Heart right ventricle (tissue), 16 donors: ENCODE data around the gene KIF21B. TPM values are rescaled to one million over a fixed set of nuclear protein-coding genes. Genes with fewer than 3 reads are reported as not detected.

ENCODE experiments used
- ATAC-seq, 8 donors: fragments of 200-7000 bp; cut with Tn5 transposase; one replicate each; pipeline ENCODE4 v1.9.1; 2020; ENCODE audit warnings: mild to moderate bottlenecking in 8 of 8, moderate library complexity in 8 of 8, moderate number of reproducible peaks in 1 of 8
- DNase-seq, 2 donors: peaks; one replicate each; pipeline ENCODE4 v3.0.0-alpha.2; 2020
- H3K27ac ChIP-seq, 10 donors: fragments of 200-600 bp; sonication (generic) in 2 of 10; one replicate each; pipeline versions ENCODE4 v1.5.0 to v1.8.0; 2020 to 2022; ENCODE audit warnings: mild to moderate bottlenecking in 3 of 10
- H3K27me3 ChIP-seq, 7 donors: fragments of 200-600 bp; one replicate each; pipeline ENCODE4 v1.8.0; 2021 to 2022; ENCODE audit warnings: mild to moderate bottlenecking in 2 of 7
- H3K36me3 ChIP-seq, 9 donors: fragments of 200-600 bp; sonication (generic) in 1 of 9; one replicate each; pipeline versions ENCODE4 v1.5.0 to v1.8.0; 2020 to 2022; ENCODE audit warnings: mild to moderate bottlenecking in 2 of 9
- H3K4me1 ChIP-seq, 9 donors: fragments of 200-600 bp; sonication (generic) in 1 of 9; one replicate each; pipeline versions ENCODE4 v1.5.0 to v1.8.0; 2020 to 2022; ENCODE audit warnings: mild to moderate bottlenecking in 4 of 9
- H3K4me3 ChIP-seq, 10 donors: fragments of 200-600 bp; sonication (generic) in 2 of 10; one replicate each; pipeline versions ENCODE4 v1.5.0 to v1.8.0; 2020 to 2022; ENCODE audit warnings: mild to moderate bottlenecking in 7 of 10, moderate library complexity in 2 of 10
- H3K9me3 ChIP-seq, 11 donors: fragments of 200-600 bp in 10 of 11; sonication (generic) in 2 of 11; one replicate each; pipeline versions ENCODE4 v1.5.0 to v1.8.0; 2013 to 2022; ENCODE audit warnings: mild to moderate bottlenecking in 2 of 11, control low read depth in 1 of 11, moderate library complexity in 1 of 11
- WGBS, 2 donors: extraction: QIAGEN DNeasy Blood & Tissue Kit; methylation state at CpG; one replicate each; pipeline ENCODE4 v1.1.7; 2013; ENCODE audit warnings: inconsistent platforms in 1 of 2; 5-methylcytosine and 5-hydroxymethylcytosine counted together
- intact Hi-C, 10 donors: fragments of 100-400 bp; cut with DNase I; formaldehyde crosslinking; loops; one replicate each; pipeline versions ENCODE4 v1.11.1 to v1.14.2; 2022
- polyA plus RNA-seq, 2 donors: library from polyadenylated mRNA; stranded (reverse); fragments of 200-250 nt; gene quantifications; one replicate each; pipeline ENCODE4 v1.2.3, GENCODE V29; 2013
- total RNA-seq, 10 donors: library from RNA; stranded (reverse); fragmentation: NEBNext Ultra II Directional in 3 of 10; extraction: Animal tissue kit (Norgen Biotek cat#: 25700) in 3 of 10; gene quantifications; one replicate each; pipeline versions ENCODE4 v1.2.1 to v1.2.4, GENCODE V29; 2021 to 2023
- TF ChIP-seq, protein P1 (sequence below), 9 donors: fragments of 200-600 bp; sonication (generic) in 2 of 9; IDR thresholded peaks; one replicate each; pipeline versions ENCODE4 v1.5.0 to v1.8.0; 2021 to 2022; ENCODE audit warnings: antibody characterized with exemption in 9 of 9, mild to moderate bottlenecking in 5 of 9, moderate library complexity in 1 of 9
- donor health status: Arrhythmogenic right ventricular cardiomyopathy.
- donor health status: ischemic (EF 13 %, LVEDD 7.1; RV severe dilation, severe dysfunction).
- donor health status: healthy with polysubstance abuse.
- donor health status: DM: no; HTN: yes; CAD: no.
- donor health status: DM: no; HTN: no; CAD: no.
- donor health status: ischemic (EF 25% LVEDD 6.9; RV normal size, moderate dysfunction).
- donor health status: ischemic (EF 25% LVEDD 5.7; RV mildly dilated, moderate dysfunction).
- donor health status: healthy.
- donor health status: DM: yes; HTN: yes; CAD: no.
- donor health status: Ischemic cardiomyopathy.
- donor health status: ischemic (EF 35%, LVEDD 5.7; RV mildly dilated, moderate dysfunction).
- donor health status: nonischemic (EF 11% LVEDD 7.7; RV severe dilation, severe dysfunction).
- donor health status: DM: yes; HTN: yes; CAD: no.
- donor health status: PGD.
- donor health status: ischemic (EF 29% LVEDD 5.4; RV normal size, mild dysfunction).
- donor health status: nonischemic (EF 23%, LVEDD 6.1; RV moderate dilation, normal function).

The KIF21B gene
- total and polyA plus RNA-seq, 12 donors, result 0.10 to 2.6 (median 0.41) TPM

DNA sequence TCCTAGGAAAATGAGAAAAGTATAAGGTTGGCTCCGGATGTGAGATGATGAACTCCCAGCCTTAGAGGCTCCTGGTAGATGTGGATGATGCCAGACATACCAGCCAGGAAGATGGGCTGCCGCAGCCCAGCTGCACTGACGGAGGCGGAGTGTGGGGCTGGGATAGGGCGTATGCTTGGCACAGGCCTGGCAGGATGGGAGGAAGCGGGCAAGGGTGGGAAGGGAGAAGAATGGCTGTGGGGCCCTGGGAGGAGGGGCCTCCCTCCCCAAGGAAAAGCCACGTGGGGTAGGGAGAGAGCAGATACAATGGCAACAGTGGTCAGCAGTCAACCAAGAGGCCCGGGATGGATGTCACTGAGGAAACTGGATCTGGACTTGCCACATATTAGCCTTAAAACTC is 41.3 kb upstream of the KIF21B start:
- WGBS, 2 donors, result 72 to 79% methylated on average over 8 of the region's 8 CpGs
- H3K4me3 ChIP-seq, result no peak overlapping the region
- H3K36me3 ChIP-seq, result no peaks in the 10 kb centered on the region

DNA sequence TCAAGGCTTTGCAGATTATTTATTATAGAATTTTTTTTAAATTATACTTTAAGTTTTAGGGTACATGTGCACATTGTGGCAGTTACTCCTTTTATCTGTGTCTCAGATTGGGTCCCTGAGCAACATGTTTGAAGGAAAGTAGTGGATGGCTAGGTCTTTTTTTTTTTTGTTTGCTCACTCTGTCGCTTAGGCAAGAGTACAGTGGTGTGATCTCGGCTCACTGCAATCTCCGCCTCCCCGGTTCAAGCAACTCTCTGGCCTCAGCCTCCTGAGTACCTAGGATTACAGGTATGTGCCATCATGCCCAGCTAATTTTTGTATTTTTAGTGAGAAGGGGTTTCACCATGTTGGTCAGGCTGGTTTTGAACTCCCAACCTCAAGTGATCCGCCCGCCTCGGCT is 39.6 kb upstream of the KIF21B start:
- Histone ChIP-seq H3K4me1 (peaks cover 0 to 15% (median 0%) of the 10 kb centered on the region in 9 donors), H3K4me3 (no peak overlapping the region), H3K9me3 (no peaks in the 10 kb centered on the region), H3K36me3 (no peaks in the 10 kb centered on the region), H3K27me3 (peaks cover 0 to 11% (median 4%) of the 10 kb centered on the region in 7 donors), H3K27ac (no peak overlapping the region)
- TF ChIP-seq, protein P1, sequence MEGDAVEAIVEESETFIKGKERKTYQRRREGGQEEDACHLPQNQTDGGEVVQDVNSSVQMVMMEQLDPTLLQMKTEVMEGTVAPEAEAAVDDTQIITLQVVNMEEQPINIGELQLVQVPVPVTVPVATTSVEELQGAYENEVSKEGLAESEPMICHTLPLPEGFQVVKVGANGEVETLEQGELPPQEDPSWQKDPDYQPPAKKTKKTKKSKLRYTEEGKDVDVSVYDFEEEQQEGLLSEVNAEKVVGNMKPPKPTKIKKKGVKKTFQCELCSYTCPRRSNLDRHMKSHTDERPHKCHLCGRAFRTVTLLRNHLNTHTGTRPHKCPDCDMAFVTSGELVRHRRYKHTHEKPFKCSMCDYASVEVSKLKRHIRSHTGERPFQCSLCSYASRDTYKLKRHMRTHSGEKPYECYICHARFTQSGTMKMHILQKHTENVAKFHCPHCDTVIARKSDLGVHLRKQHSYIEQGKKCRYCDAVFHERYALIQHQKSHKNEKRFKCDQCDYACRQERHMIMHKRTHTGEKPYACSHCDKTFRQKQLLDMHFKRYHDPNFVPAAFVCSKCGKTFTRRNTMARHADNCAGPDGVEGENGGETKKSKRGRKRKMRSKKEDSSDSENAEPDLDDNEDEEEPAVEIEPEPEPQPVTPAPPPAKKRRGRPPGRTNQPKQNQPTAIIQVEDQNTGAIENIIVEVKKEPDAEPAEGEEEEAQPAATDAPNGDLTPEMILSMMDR (IDR thresholded peaks at IDR 0.05), result no peak
- DNase-seq (no peak), ATAC-seq (no peak)
- intact Hi-C loops, result no loop called here
- 89 to 93% methylated on average over 7 of the region's 7 CpGs for WGBS, 2 donors

More for the DNA sequence above, 41.3 kb upstream of the KIF21B start:
- ATAC-seq (no peak), DNase-seq (no peak)
- Histone ChIP-seq H3K9me3 (no peaks in the 10 kb centered on the region), H3K27me3 (peaks cover 0 to 17% (median 0%) of the 10 kb centered on the region in 7 donors), H3K27ac (no peak overlapping the region), H3K4me1 (peaks cover 0 to 15% (median 0%) of the 10 kb centered on the region in 9 donors)
- intact Hi-C loops, result no loop called here
- TF ChIP-seq, protein P1 (IDR thresholded peaks at IDR 0.05), result no peak

DNA sequence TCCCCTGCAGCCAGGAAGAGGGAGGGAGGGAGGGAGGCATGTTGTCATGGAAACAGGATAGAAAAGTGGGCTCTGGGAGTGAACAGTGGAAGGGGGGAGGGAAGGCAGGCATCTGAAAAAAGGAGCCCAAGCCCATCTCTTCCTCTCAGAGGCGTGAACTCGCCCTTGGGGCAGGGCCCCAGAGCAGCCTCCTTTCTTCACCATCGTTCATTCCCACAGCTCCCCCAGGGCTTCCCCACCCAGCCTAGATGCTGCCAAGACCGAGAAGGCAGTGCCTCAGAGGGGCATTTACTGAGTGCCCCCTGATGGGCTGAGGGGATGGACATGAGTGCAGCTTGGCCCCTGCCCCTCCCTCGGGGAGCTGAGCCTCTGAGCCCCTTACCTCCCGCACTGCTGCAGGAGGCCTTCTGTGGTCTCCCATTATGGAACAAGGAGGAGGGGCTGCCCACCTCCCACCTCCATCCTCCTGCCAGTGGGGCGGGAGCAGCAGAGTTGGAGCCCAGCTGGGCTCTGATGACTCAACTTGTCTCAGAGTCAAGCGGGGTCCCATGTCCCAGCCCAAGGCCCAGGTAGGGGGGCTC is 39.1 kb upstream of the KIF21B start:
- WGBS, 2 donors, result 72 to 73% methylated on average over 8 of the region's 8 CpGs
- DNase-seq, result no peak
- TF ChIP-seq, protein P1 (IDR thresholded peaks at IDR 0.05), result no peak

DNA sequence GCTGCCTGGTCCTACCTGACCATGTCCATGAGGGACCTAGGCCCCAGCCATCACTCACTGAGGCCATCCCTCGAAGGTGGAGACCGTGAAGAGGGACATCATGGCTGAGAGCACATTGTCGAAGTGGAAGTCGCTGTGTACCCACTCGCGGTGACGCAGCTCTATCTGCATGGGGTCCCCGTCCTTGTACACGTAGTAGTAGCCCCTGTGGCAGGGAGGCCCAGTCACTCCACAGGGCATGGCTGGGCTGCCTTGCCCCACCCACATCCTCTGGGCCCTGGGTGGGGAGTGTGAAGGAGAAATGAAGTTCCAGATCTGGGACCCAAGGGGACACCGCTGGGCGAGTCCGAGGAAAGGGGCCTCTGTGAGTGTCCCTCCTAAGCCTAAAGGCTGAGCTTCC is 38.4 kb upstream of the KIF21B start:
- Histone ChIP-seq H3K9me3 (no peaks in the 10 kb centered on the region), H3K27me3 (peaks cover 0 to 11% (median 4%) of the 10 kb centered on the region in 7 donors), H3K36me3 (no peaks in the 10 kb centered on the region), H3K4me3 (no peak overlapping the region), H3K4me1 (peaks cover 0 to 15% (median 0%) of the 10 kb centered on the region in 9 donors), H3K27ac (no peak overlapping the region)
- intact Hi-C loops, result no loop called here
- TF ChIP-seq, protein P1 (IDR thresholded peaks at IDR 0.05), result no peak
- peak in 1 of 8 donors; percentile 29 for ATAC-seq
- DNase-seq, result no peak
- WGBS, 2 donors, result 94 to 95% methylated on average over 12 of the region's 12 CpGs

More for the DNA sequence above, 39.1 kb upstream of the KIF21B start:
- Histone ChIP-seq H3K27ac (no peak overlapping the region), H3K27me3 (peaks cover 0 to 11% (median 4%) of the 10 kb centered on the region in 7 donors), H3K36me3 (no peaks in the 10 kb centered on the region), H3K4me3 (no peak overlapping the region), H3K9me3 (no peaks in the 10 kb centered on the region), H3K4me1 (peaks cover 0 to 15% (median 0%) of the 10 kb centered on the region in 9 donors)
- no peak for ATAC-seq
- intact Hi-C loops, result no loop called here
